ENCODE data around the gene SYPL2. TPM values are rescaled to one million over a fixed set of nuclear protein-coding genes. Genes with fewer than 3 reads are reported as not detected.
A peak's percentile ranks its signal among the peaks of the same experiment; 100 is the strongest.

Gene SYPL2
- total and polyA plus RNA-seq, 7 experiments from 2014 or later, result 0.43 TPM; not detected in 6

GRCh38 chr1:109481646-109482045, 15.3 kb downstream of the SYPL2 start:
- Histone ChIP-seq H3K4me3 (ENCODE audit: low read length) (no peak overlapping the region), H3K27me3 (ENCODE audit: control insufficient read depth in 2 of 2, insufficient read depth in 2 of 2, low read length in 2 of 2) (no peaks in the 10 kb centered on the region), H3K9me3 (ENCODE audit: control insufficient read depth in 2 of 3, low read length in 3 of 3) (no peaks in the 10 kb centered on the region), H3K4me1 (ENCODE audit: control insufficient read depth in 2 of 2, insufficient read depth in 2 of 2, low read length in 2 of 2) (peaks cover 9 to 14% of the 10 kb centered on the region in 2 donors), H3K27ac (ENCODE audit: low read depth, low read length) (no peak overlapping the region), H3K36me3 (ENCODE audit: control insufficient read depth in 2 of 3, insufficient read depth in 3 of 3, low read length in 3 of 3) (peaks cover 0 to 8% (median 0%) of the 10 kb centered on the region in 3 experiments)
- no peak overlapping the region for H3K27ac Mint-ChIP-seq
- CTCF ChIA-PET, result interaction anchor here (32.6 kb wide), 1 partner anchor 55 kb away, joined by 1240 read pairs; the partner anchor contains the start of gene GPR61
- intact Hi-C loops (cut with micrococcal nuclease), result loop anchor here (2.0 to 10.0 kb wide), 8 partner anchors 21 to 737 kb away; partner anchors contain the start of genes SARS1 (in 1 of the 2), STXBP3 (in 1 of the 2), TMEM167B (in 1 of the 2) and WDR47 (in 1 of the 2)
- ATAC-seq (no peak), DNase-seq (no peak)
- peaks cover 30 to 47% (median 39%) of the 10 kb centered on the region in 7 donors for H3K4me1 Mint-ChIP-seq
- peak overlapping the region in 1 of 10 donors; percentile 8 for H3K4me3 Mint-ChIP-seq
- H3K27me3 Mint-ChIP-seq, result peaks cover 0 to 26% (median 10%) of the 10 kb centered on the region in 5 donors
- H3K9me3 Mint-ChIP-seq, result no peaks in the 10 kb centered on the region
- peaks cover 0 to 7% (median 0%) of the 10 kb centered on the region in 5 donors for H3K36me3 Mint-ChIP-seq
- POLR2A ChIA-PET, result interaction anchor here (3.7 to 27.0 kb wide), 2 partner anchors 24 to 56 kb away, joined by 34 to 478 read pairs; partner anchors contain the start of genes AMIGO1, CYB561D1 and PSMA5

GRCh38 chr1:109482242-109482641, 15.9 kb downstream of the SYPL2 start:
- no peak overlapping the region for H3K4me3 ChIP-seq (ENCODE audit: low read length)
- DNase-seq (no peak), ATAC-seq (no peak)
- no peaks in the 10 kb centered on the region for H3K9me3 ChIP-seq (ENCODE audit: control insufficient read depth in 2 of 3, low read length in 3 of 3)
- Mint-ChIP-seq H3K27ac (peak overlapping the region in 5 of 9 donors; percentile 65 to 94 (median 90)), H3K27me3 (peaks cover 0 to 26% (median 7%) of the 10 kb centered on the region in 5 donors), H3K9me3 (no peaks in the 10 kb centered on the region), H3K4me3 (peak overlapping the region; percentile 14 to 99 (median 95)), H3K4me1 (peaks cover 30 to 48% (median 39%) of the 10 kb centered on the region in 7 donors), H3K36me3 (peaks cover 0 to 7% (median 0%) of the 10 kb centered on the region in 5 donors)
- no peak overlapping the region for H3K27ac ChIP-seq (ENCODE audit: low read depth, low read length)
- intact Hi-C loops (cut with micrococcal nuclease), result loop anchor here (2.0 to 10.0 kb wide), 8 partner anchors 21 to 737 kb away; partner anchors contain the start of genes SARS1 (in 1 of the 2), STXBP3 (in 1 of the 2), TMEM167B (in 1 of the 2) and WDR47 (in 1 of the 2)
- H3K4me1 ChIP-seq (ENCODE audit: control insufficient read depth in 2 of 2, insufficient read depth in 2 of 2, low read length in 2 of 2), result peaks cover 9 to 14% of the 10 kb centered on the region in 2 donors
- H3K36me3 ChIP-seq (ENCODE audit: control insufficient read depth in 2 of 3, insufficient read depth in 3 of 3, low read length in 3 of 3), result peaks cover 0 to 11% (median 0%) of the 10 kb centered on the region in 3 experiments
- no peaks in the 10 kb centered on the region for H3K27me3 ChIP-seq (ENCODE audit: control insufficient read depth in 2 of 2, insufficient read depth in 2 of 2, low read length in 2 of 2)
- CTCF ChIA-PET, result interaction anchor here (0.6 to 32.6 kb wide), 4 partner anchors 11 to 329 kb away, joined by 3 to 1240 read pairs (median 218); partner anchors contain the start of genes AMIGO1, CYB561D1 and GPR61
- POLR2A ChIA-PET, result interaction anchor here (0.6 to 27.0 kb wide), 4 partner anchors 24 to 789 kb away, joined by 4 to 478 read pairs (median 20); partner anchors contain the start of genes AMIGO1, CYB561D1, PSMA5 and PSRC1

GRCh38 chr1:109482791-109483671, 16.7 kb downstream of the SYPL2 start:
- H3K4me3 Mint-ChIP-seq, result peak overlapping the region; percentile 93 to 99 (median 96)
- Histone ChIP-seq H3K27me3 (ENCODE audit: control insufficient read depth in 2 of 2, insufficient read depth in 2 of 2, low read length in 2 of 2) (no peaks in the 10 kb centered on the region), H3K27ac (ENCODE audit: low read depth, low read length) (peak overlapping the region; percentile 67), H3K4me1 (ENCODE audit: control insufficient read depth in 2 of 2, insufficient read depth in 2 of 2, low read length in 2 of 2) (peaks cover 9 to 14% of the 10 kb centered on the region in 2 donors), H3K4me3 (ENCODE audit: low read length) (peak overlapping the region; percentile 98), H3K36me3 (ENCODE audit: control insufficient read depth in 2 of 3, insufficient read depth in 3 of 3, low read length in 3 of 3) (peaks cover 0 to 18% (median 0%) of the 10 kb centered on the region in 3 experiments), H3K9me3 (ENCODE audit: control insufficient read depth in 2 of 3, low read length in 3 of 3) (no peaks in the 10 kb centered on the region)
- no peaks in the 10 kb centered on the region for H3K9me3 Mint-ChIP-seq
- H3K27ac Mint-ChIP-seq, result peak overlapping the region; percentile 82 to 97 (median 92)
- peaks cover 30 to 48% (median 39%) of the 10 kb centered on the region in 7 donors for H3K4me1 Mint-ChIP-seq
- H3K36me3 Mint-ChIP-seq, result peaks cover 0 to 7% (median 3%) of the 10 kb centered on the region in 5 donors
- POLR2A ChIA-PET, result interaction anchor here (0.6 to 27.0 kb wide), 13 partner anchors 23 to 790 kb away, joined by 3 to 478 read pairs (median 5); partner anchors contain the start of genes AMIGO1, CYB561D1, GNAI3 and PSMA5
- CTCF ChIA-PET, result interaction anchor here (0.6 to 32.6 kb wide), 7 partner anchors 10 to 551 kb away, joined by 3 to 1240 read pairs (median 3); partner anchors contain the start of genes AHCYL1, AMIGO1, CYB561D1 and GPR61
- peak; percentile 36 for ATAC-seq
- intact Hi-C loops (cut with micrococcal nuclease), result loop anchor here (1.0 to 10.0 kb wide), 22 partner anchors 11 to 855 kb away; partner anchors contain the start of genes AHCYL1 (in 2 of the 2), CYB561D1 (in 2 of the 2), PSMA5 (in 2 of the 2) and PSRC1 (in 2 of the 2)
- H3K27me3 Mint-ChIP-seq, result peaks cover 0 to 26% (median 5%) of the 10 kb centered on the region in 5 donors
- DNase-seq, result peak in 3 of 9 donors; percentile 40 to 64 (median 41)

- CTCF ChIA-PET, result interaction anchor here (0.5 to 32.6 kb wide), 7 partner anchors 10 to 765 kb away, joined by 3 to 1240 read pairs (median 3); partner anchors contain the start of genes AHCYL1, AMIGO1, CYB561D1 and GPR61
- Histone ChIP-seq H3K9me3 (ENCODE audit: control insufficient read depth in 2 of 3, low read length in 3 of 3) (no peaks in the 10 kb centered on the region), H3K27me3 (ENCODE audit: control insufficient read depth in 2 of 2, insufficient read depth in 2 of 2, low read length in 2 of 2) (no peaks in the 10 kb centered on the region), H3K36me3 (ENCODE audit: control insufficient read depth in 2 of 3, insufficient read depth in 3 of 3, low read length in 3 of 3) (peaks cover 0 to 27% (median 0%) of the 10 kb centered on the region in 3 experiments), H3K4me3 (ENCODE audit: low read length) (peak within 1 kb of the TSS; percentile 98), H3K27ac (ENCODE audit: low read depth, low read length) (peak within 1 kb of the TSS; percentile 88), H3K4me1 (ENCODE audit: control insufficient read depth in 2 of 2, insufficient read depth in 2 of 2, low read length in 2 of 2) (peaks cover 9 to 14% of the 10 kb centered on the region in 2 donors)
- peak; percentile 89 to 95 (median 93) for DNase-seq
- peak; percentile 91 for ATAC-seq
- intact Hi-C loops (cut with micrococcal nuclease), result loop anchor here (1.0 to 10.0 kb wide), 22 partner anchors 10 to 854 kb away; partner anchors contain the start of genes AHCYL1 (in 2 of the 2), CELSR2 (in 2 of the 2), CYB561D1 (in 2 of the 2) and PSMA5 (in 2 of the 2)
- H3K27me3 Mint-ChIP-seq, result peaks cover 0 to 23% (median under 1%) of the 10 kb centered on the region in 5 donors
- peaks cover 0 to 14% (median 3%) of the 10 kb centered on the region in 5 donors for H3K36me3 Mint-ChIP-seq
- H3K9me3 Mint-ChIP-seq, result no peaks in the 10 kb centered on the region
- POLR2A ChIA-PET, result interaction anchor here (0.6 to 27.0 kb wide), 13 partner anchors 22 to 726 kb away, joined by 3 to 478 read pairs (median 4); partner anchors contain the start of genes AMIGO1, CYB561D1, GNAI3 and KCNC4
- peak within 1 kb of the TSS; percentile 93 to 99 (median 96) for H3K4me3 Mint-ChIP-seq
- peaks cover 27 to 44% (median 35%) of the 10 kb centered on the region in 7 donors for H3K4me1 Mint-ChIP-seq
- H3K27ac Mint-ChIP-seq, result peak within 1 kb of the TSS; percentile 83 to 97 (median 92)
These were observed 17.5 kb downstream of the SYPL2 start, which contains the start of gene ATXN7L2 for GRCh38 chr1:109483672-109484518. ATXN7L2 (plus strand) TSS chr1:109483905; CDS start chr1:109483954, 49 bp downstream.

- Histone ChIP-seq H3K9me3 (ENCODE audit: control insufficient read depth in 2 of 3, low read length in 3 of 3) (no peaks in the 10 kb centered on the region), H3K4me3 (ENCODE audit: low read length) (peak overlapping the region; percentile 98), H3K4me1 (ENCODE audit: control insufficient read depth in 2 of 2, insufficient read depth in 2 of 2, low read length in 2 of 2) (peaks cover 9 to 14% of the 10 kb centered on the region in 2 donors), H3K27me3 (ENCODE audit: control insufficient read depth in 2 of 2, insufficient read depth in 2 of 2, low read length in 2 of 2) (no peaks in the 10 kb centered on the region), H3K27ac (ENCODE audit: low read depth, low read length) (peak overlapping the region; percentile 88), H3K36me3 (ENCODE audit: control insufficient read depth in 2 of 3, insufficient read depth in 3 of 3, low read length in 3 of 3) (peaks cover 0 to 34% (median 0%) of the 10 kb centered on the region in 3 experiments)
- peaks cover 23 to 44% (median 33%) of the 10 kb centered on the region in 7 donors for H3K4me1 Mint-ChIP-seq
- no peaks in the 10 kb centered on the region for H3K9me3 Mint-ChIP-seq
- peaks cover 0 to 15% (median 3%) of the 10 kb centered on the region in 5 donors for H3K36me3 Mint-ChIP-seq
- ChIA-PET POLR2A (interaction anchor here (0.6 to 27.0 kb wide), 12 partner anchors 22 to 725 kb away, joined by 3 to 478 read pairs (median 4); partner anchors contain the start of genes AMIGO1, CYB561D1, GNAI3 and KCNC4), CTCF (interaction anchor here (1.0 to 32.6 kb wide), 4 partner anchors 9 to 550 kb away, joined by 3 to 1240 read pairs (median 218); partner anchors contain the start of genes AMIGO1, CYB561D1, GPR61 and STRIP1)
- intact Hi-C loops (cut with micrococcal nuclease), result loop anchor here (1.0 to 10.0 kb wide), 7 partner anchors 136 to 740 kb away; partner anchors contain the start of genes CELSR2 (in 1 of the 2), SARS1 (in 1 of the 2), STXBP3 (in 1 of the 2) and TMEM167B (in 1 of the 2)
- no peak for DNase-seq
- ATAC-seq, result no peak
- H3K27ac Mint-ChIP-seq, result peak overlapping the region; percentile 83 to 92 (median 90)
- H3K4me3 Mint-ChIP-seq, result peak overlapping the region; percentile 93 to 99 (median 96)
- peaks cover 0 to 18% (median 0%) of the 10 kb centered on the region in 5 donors for H3K27me3 Mint-ChIP-seq
These were observed 18.2 kb downstream of the SYPL2 start for GRCh38 chr1:109484519-109484975.

Measured in naive thymus-derived CD4-positive, alpha-beta T cell (primary cell).